ENCODE measurements around the gene LSP1.

DNA sequence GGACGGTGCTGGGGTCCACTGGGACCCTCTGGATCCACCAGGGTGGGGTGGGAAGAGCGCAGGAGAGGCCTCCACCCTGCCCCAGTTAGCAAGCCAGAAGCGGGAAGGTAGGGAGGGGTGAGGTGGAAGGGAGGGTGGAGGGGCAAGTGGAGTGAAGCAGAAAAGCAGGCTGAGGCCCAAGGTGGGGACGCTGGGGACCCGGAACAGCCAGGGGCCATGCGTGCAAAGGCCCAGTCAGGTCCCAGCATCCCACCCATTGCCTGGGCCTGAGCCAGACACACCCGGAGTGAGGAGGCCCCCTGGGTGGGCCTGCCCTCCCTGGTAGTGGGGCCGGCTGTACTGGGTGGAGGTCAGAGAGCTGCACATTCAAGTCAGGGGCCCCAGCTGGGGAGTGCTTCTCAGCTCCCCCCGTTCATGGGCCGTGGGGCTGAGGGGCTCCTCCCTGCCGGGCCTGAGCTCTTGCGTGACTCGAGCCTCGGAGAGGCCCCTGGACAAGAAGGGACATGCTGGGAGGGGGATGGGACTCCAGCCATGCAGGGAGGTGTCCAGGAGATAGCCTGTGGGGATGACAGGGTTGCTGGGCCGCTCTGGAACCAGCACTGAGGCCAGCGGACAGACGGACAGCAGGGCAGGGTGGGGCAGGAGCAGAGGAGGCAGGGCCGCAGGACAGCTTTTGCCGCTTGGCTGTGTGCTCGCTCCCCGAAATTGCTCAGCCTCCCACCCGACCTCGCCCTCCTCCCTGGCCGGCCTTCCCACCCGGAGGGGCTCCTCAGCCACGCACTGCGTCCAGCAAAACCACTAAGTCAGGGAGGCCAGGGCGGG, 74.4 kb downstream of the LSP1 start:
- no peak for TF ChIP-seq POLR2AphosphoS5 (IDR thresholded peaks at IDR 0.05)
- TF ChIP-seq POLR2A (IDR thresholded peaks at IDR 0.05) = no peak
- TF ChIP-seq, protein P1, sequence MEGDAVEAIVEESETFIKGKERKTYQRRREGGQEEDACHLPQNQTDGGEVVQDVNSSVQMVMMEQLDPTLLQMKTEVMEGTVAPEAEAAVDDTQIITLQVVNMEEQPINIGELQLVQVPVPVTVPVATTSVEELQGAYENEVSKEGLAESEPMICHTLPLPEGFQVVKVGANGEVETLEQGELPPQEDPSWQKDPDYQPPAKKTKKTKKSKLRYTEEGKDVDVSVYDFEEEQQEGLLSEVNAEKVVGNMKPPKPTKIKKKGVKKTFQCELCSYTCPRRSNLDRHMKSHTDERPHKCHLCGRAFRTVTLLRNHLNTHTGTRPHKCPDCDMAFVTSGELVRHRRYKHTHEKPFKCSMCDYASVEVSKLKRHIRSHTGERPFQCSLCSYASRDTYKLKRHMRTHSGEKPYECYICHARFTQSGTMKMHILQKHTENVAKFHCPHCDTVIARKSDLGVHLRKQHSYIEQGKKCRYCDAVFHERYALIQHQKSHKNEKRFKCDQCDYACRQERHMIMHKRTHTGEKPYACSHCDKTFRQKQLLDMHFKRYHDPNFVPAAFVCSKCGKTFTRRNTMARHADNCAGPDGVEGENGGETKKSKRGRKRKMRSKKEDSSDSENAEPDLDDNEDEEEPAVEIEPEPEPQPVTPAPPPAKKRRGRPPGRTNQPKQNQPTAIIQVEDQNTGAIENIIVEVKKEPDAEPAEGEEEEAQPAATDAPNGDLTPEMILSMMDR (IDR thresholded peaks at IDR 0.05) = no peak

Measured in transverse colon (tissue), 4 donors.